ENCODE data around the gene MTA3. TPM values are rescaled to one million over a fixed set of nuclear protein-coding genes. Genes with fewer than 3 reads are reported as not detected.

Gene MTA3
- total and polyA plus RNA-seq, 2 donors (not counting 3 experiments of a cell fraction or from before 2014, with no cell fraction given): 36.3 to 53.3 TPM

DNA sequence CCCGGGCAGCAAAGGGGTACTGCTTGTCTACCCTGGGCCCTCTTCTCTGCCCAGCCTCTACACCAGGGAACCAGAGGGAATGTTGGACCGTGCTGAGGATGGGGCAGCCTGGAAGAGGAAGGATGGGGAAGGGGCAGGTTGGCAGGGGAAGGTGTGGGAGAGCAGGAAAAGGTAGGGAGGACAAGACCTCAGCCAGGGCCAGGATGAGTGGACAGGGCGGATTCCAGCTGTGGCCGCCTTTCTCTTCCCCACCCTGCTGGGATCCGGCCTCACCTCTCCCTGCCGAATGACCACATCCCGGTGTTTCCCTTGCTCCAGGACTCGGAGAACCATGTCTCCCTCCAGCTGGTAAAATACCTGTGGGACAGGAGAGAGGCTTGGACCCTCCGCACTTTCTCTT, 215.1 kb downstream of the MTA3 start:
- TF ChIP-seq, protein P1, sequence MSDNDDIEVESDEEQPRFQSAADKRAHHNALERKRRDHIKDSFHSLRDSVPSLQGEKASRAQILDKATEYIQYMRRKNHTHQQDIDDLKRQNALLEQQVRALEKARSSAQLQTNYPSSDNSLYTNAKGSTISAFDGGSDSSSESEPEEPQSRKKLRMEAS (IDR thresholded peaks at IDR 0.05; ENCODE audit: insufficient read depth, insufficient read length): no peak
- no peak for TF ChIP-seq FOS (IDR thresholded peaks at IDR 0.05; ENCODE audit: borderline replicate concordance, insufficient read depth, low read length)
- TF ChIP-seq, protein P2, sequence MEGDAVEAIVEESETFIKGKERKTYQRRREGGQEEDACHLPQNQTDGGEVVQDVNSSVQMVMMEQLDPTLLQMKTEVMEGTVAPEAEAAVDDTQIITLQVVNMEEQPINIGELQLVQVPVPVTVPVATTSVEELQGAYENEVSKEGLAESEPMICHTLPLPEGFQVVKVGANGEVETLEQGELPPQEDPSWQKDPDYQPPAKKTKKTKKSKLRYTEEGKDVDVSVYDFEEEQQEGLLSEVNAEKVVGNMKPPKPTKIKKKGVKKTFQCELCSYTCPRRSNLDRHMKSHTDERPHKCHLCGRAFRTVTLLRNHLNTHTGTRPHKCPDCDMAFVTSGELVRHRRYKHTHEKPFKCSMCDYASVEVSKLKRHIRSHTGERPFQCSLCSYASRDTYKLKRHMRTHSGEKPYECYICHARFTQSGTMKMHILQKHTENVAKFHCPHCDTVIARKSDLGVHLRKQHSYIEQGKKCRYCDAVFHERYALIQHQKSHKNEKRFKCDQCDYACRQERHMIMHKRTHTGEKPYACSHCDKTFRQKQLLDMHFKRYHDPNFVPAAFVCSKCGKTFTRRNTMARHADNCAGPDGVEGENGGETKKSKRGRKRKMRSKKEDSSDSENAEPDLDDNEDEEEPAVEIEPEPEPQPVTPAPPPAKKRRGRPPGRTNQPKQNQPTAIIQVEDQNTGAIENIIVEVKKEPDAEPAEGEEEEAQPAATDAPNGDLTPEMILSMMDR (IDR thresholded peaks at IDR 0.05; ENCODE audit: extremely low read depth in 1 of 2, insufficient read depth in 1 of 2, low read depth in 1 of 2, low read length in 2 of 2): no peak
- TF ChIP-seq POLR2A (IDR thresholded peaks at IDR 0.05; ENCODE audit: low read depth, low read length): no peak
- TF ChIP-seq GATA2 (IDR thresholded peaks at IDR 0.05; ENCODE audit: insufficient read depth, insufficient read length, low read depth, low read length): no peak
- no peak for TF ChIP-seq MYC (IDR thresholded peaks at IDR 0.05; ENCODE audit: low read depth, low read length)
- TF ChIP-seq EZH2 (IDR thresholded peaks at IDR 0.05; ENCODE audit: borderline replicate concordance, low read depth, low read length, severe bottlenecking): no peak
- H3K27me3 ChIP-seq (ENCODE audit: control insufficient read depth in 2 of 2, insufficient read depth in 2 of 2, low read length in 2 of 2): no peaks in the 10 kb centered on the region
- no peak overlapping the region for H3K9ac ChIP-seq (replicated peaks; ENCODE audit: extremely low read depth, insufficient read depth, low read length)
- no peaks in the 10 kb centered on the region for H3K36me3 ChIP-seq (ENCODE audit: control insufficient read depth in 2 of 2, extremely low read depth in 1 of 2, insufficient read depth in 2 of 2, low read length in 2 of 2)
- dilution Hi-C loops (cut with MboI; ENCODE audit: extremely low pct_ligation_motif_present, low sequenced_read_pairs): no loop called here
- H3K4me3 ChIP-seq (replicated peaks in 1 of 3; ENCODE audit: insufficient read depth in 1 of 3, low read depth in 1 of 3, low read length in 3 of 3): no peak overlapping the region
- CTCF ChIA-PET: no interaction called here
- intact Hi-C loops (cut with micrococcal nuclease): no loop called here
- POLR2A ChIA-PET: no interaction called here
- no peak overlapping the region for H2AFZ ChIP-seq (ENCODE audit: low read depth, low read length)
- DNase-seq (ENCODE audit: low read depth, low spot score) (no peak), FAIRE-seq (no peak)
- H3K27ac ChIP-seq (ENCODE audit: insufficient read depth, low read depth, low read length): no peak overlapping the region
- no peaks in the 10 kb centered on the region for H3K9me3 ChIP-seq (replicated peaks; ENCODE audit: control insufficient read depth, insufficient read depth, low read length)
- no peaks in the 10 kb centered on the region for H3K9me1 ChIP-seq (replicated peaks; ENCODE audit: control insufficient read depth, extremely low read depth, insufficient read depth, low read length)
- H4K20me1 ChIP-seq (replicated peaks; ENCODE audit: control insufficient read depth, extremely low read depth, insufficient read depth, low read length): no peaks in the 10 kb centered on the region
- no peaks in the 10 kb centered on the region for H3K4me1 ChIP-seq (ENCODE audit: control insufficient read depth, extremely low read depth, insufficient read depth, low read length)
- no peaks in the 10 kb centered on the region for H3K79me2 ChIP-seq (ENCODE audit: control insufficient read depth, insufficient read depth, low read length)
- H3K4me2 ChIP-seq (ENCODE audit: insufficient read depth, low read length): no peak overlapping the region
- no TSS peak for BruUV-seq (replicated peaks)

Data from endothelial cell of umbilical vein (primary cell).